CD14-positive monocyte (primary cell): ENCODE data around the gene PTGES2. TPM values are rescaled to one million over a fixed set of nuclear protein-coding genes. Genes with fewer than 3 reads are reported as not detected.

Experiments used
- DNase-seq, 3 donors: peaks; one replicate each; pipeline ENCODE4 v3.0.0-alpha.2; 2011 to 2022
- H2AFZ ChIP-seq: 2 replicates; pipeline ENCODE4 v1.6.0; 2012; ENCODE audit warnings: mild to moderate bottlenecking, low read depth, low read length, inconsistent platforms; ENCODE audit not compliant: insufficient read depth, poor library complexity, severe bottlenecking
- H3K27ac ChIP-seq, 2 donors: 1 replicate in 1 of 2; 2 replicates in 1 of 2; pipeline ENCODE4 v1.5.1; 2012 to 2013; ENCODE audit warnings: low read length in 2 of 2, control low read depth in 1 of 2, inconsistent platforms in 1 of 2, low read depth in 1 of 2, mild to moderate bottlenecking in 1 of 2
- H3K27me3 ChIP-seq, 2 donors: one replicate each; pipeline versions ENCODE4 v1.6.0 to v1.6.1; 2011 to 2013; ENCODE audit warnings: low read length in 2 of 2; ENCODE audit not compliant: control insufficient read depth in 2 of 2, insufficient read depth in 2 of 2
- H3K36me3 ChIP-seq, 2 donors: replicated peaks in 1 of 2; 1 replicate in 1 of 2; 2 replicates in 1 of 2; pipeline versions ENCODE4 v1.5.1 to v1.6.1; 2012 to 2013; ENCODE audit warnings: low read length in 2 of 2, control low read depth in 1 of 2, inconsistent platforms in 1 of 2, mild to moderate bottlenecking in 1 of 2; ENCODE audit not compliant: insufficient read depth in 2 of 2, control insufficient read depth in 1 of 2
- H3K4me1 ChIP-seq, 2 donors: 1 replicate in 1 of 2; 2 replicates in 1 of 2; pipeline versions ENCODE4 v1.5.1 to v1.6.1; 2012 to 2013; ENCODE audit warnings: low read length in 2 of 2, control low read depth in 1 of 2, inconsistent platforms in 1 of 2, mild to moderate bottlenecking in 1 of 2, moderate library complexity in 1 of 2; ENCODE audit not compliant: insufficient read depth in 2 of 2, control insufficient read depth in 1 of 2
- H3K4me2 ChIP-seq: replicated peaks from 2 replicates; pipeline ENCODE3; 2012; ENCODE audit warnings: low read length, moderate library complexity, mild to moderate bottlenecking; ENCODE audit not compliant: poor library complexity, severe bottlenecking; ENCODE audit errors: extremely low read depth
- H3K4me3 ChIP-seq, 3 experiments: fragments of 200-600 bp in 1 of 3; sonication (generic) in 1 of 3; replicated peaks in 1 of 3; 1 replicate in 2 of 3; 2 replicates in 1 of 3; pipeline ENCODE4 v1.5.1; 2011 to 2013; ENCODE audit warnings: low read length in 3 of 3, mild to moderate bottlenecking in 3 of 3, control low read depth in 2 of 3, low read depth in 2 of 3, inconsistent platforms in 1 of 3, moderate library complexity in 1 of 3
- H3K79me2 ChIP-seq: 2 replicates; pipeline ENCODE4 v1.6.0; 2012; ENCODE audit warnings: mild to moderate bottlenecking, control low read depth, inconsistent platforms, low read length, moderate library complexity; ENCODE audit not compliant: insufficient read depth
- H3K9ac ChIP-seq: 2 replicates; pipeline ENCODE4 v1.6.0; 2017; ENCODE audit warnings: low read length, mild to moderate bottlenecking; ENCODE audit not compliant: insufficient read depth, poor library complexity, severe bottlenecking
- H3K9me3 ChIP-seq, 2 donors: replicated peaks in 1 of 2; 1 replicate in 1 of 2; 2 replicates in 1 of 2; pipeline versions ENCODE4 v1.5.1 to v1.6.1; 2012 to 2013; ENCODE audit warnings: low read length in 2 of 2, control low read depth in 1 of 2; ENCODE audit not compliant: control insufficient read depth in 1 of 2, insufficient read depth in 1 of 2
- H4K20me1 ChIP-seq: 2 replicates; pipeline ENCODE4 v1.6.0; 2012; ENCODE audit warnings: mild to moderate bottlenecking, low read length, control low read depth, moderate library complexity; ENCODE audit not compliant: insufficient read depth
- H3K27ac Mint-ChIP-seq, 7 donors: one replicate each; pipeline ENCODE4 v1.8.0; 2020; ENCODE audit warnings: mild to moderate bottlenecking in 7 of 7, mixed read lengths in 7 of 7, moderate library complexity in 6 of 7, inconsistent platforms in 2 of 7
- H3K27me3 Mint-ChIP-seq, 3 donors: one replicate each; pipeline ENCODE4 v1.8.0; 2021 to 2022; ENCODE audit warnings: low read depth in 3 of 3, mild to moderate bottlenecking in 3 of 3, mixed read lengths in 3 of 3, moderate library complexity in 3 of 3, inconsistent platforms in 1 of 3
- H3K36me3 Mint-ChIP-seq, 2 donors: one replicate each; pipeline ENCODE4 v1.8.0; 2020; ENCODE audit warnings: mixed read lengths in 2 of 2, inconsistent platforms in 1 of 2, mild to moderate bottlenecking in 1 of 2
- H3K4me1 Mint-ChIP-seq: one replicate; pipeline ENCODE4 v1.8.0; 2020; ENCODE audit warnings: mild to moderate bottlenecking, mixed read lengths
- H3K4me3 Mint-ChIP-seq, 2 donors: one replicate each; pipeline ENCODE4 v1.8.0; 2020; ENCODE audit warnings: mild to moderate bottlenecking in 2 of 2, mixed read lengths in 2 of 2, moderate library complexity in 1 of 2
- H3K9me3 Mint-ChIP-seq, 7 donors: one replicate each; pipeline ENCODE4 v1.8.0; 2020 to 2022; ENCODE audit warnings: mixed read lengths in 7 of 7, mild to moderate bottlenecking in 6 of 7, moderate library complexity in 6 of 7, inconsistent platforms in 2 of 7
- CTCF ChIP-seq: fragments of 200-600 bp; IDR thresholded peaks from one replicate; pipeline ENCODE4 v1.8.0; 2022; ENCODE audit warnings: antibody characterized with exemption, mild to moderate bottlenecking
- WGBS: methylation state at CpG from one replicate; pipeline ENCODE4 v1.1.5; 2013; ENCODE audit warnings: missing lambda C conversion rate; ENCODE audit not compliant: insufficient coverage; 5-methylcytosine and 5-hydroxymethylcytosine counted together
- intact Hi-C, 2 donors: fragments of 100-400 bp; cut with micrococcal nuclease; formaldehyde crosslinking; loops; one replicate each; pipeline versions ENCODE4 v1.15.0 to v1.15.1; 2023
- polyA plus RNA-seq, 3 donors: library from polyadenylated mRNA; depleted of rRNA in 1 of 3; unstranded in 2 of 3; stranded (reverse) in 1 of 3; fragments of 300-500 nt in 2 of 3; fragments of >200 nt in 1 of 3; fragmentation: Illumina TruSeq in 2 of 3; gene quantifications; 1 replicate in 2 of 3; 2 replicates in 1 of 3; pipeline ENCODE4 v1.2.3, GENCODE V29; 2012 to 2021

Gene PTGES2
- polyA plus RNA-seq, 3 donors = 42.0 to 71.5 (median 49.4) TPM

GRCh38 chr9:128166169-128166568 lies 38.6 kb upstream of the PTGES2 start:
- TF ChIP-seq CTCF = no peak
- WGBS = 100% methylated on average over 4 of the region's 18 CpGs
- H3K27me3 Mint-ChIP-seq = peaks cover 0 to 5% (median 0%) of the 10 kb centered on the region in 3 donors
- no peak overlapping the region for H3K4me3 Mint-ChIP-seq
- H3K9me3 Mint-ChIP-seq = no peaks in the 10 kb centered on the region
- Histone ChIP-seq H2AFZ (no peak overlapping the region), H3K9ac (no peak overlapping the region), H3K36me3 (peaks cover 64 to 76% of the 10 kb centered on the region in 2 donors), H4K20me1 (no peaks in the 10 kb centered on the region), H3K4me1 (peaks cover 2% of the 10 kb centered on the region in 2 donors), H3K27ac (no peak overlapping the region), H3K79me2 (peaks cover 1% of the 10 kb centered on the region), H3K27me3 (no peaks in the 10 kb centered on the region), H3K4me2 (no peak overlapping the region), H3K4me3 (no peak overlapping the region), H3K9me3 (no peaks in the 10 kb centered on the region)
- H3K4me1 Mint-ChIP-seq = peaks cover 5% of the 10 kb centered on the region
- peaks cover 59 to 81% of the 10 kb centered on the region in 2 donors for H3K36me3 Mint-ChIP-seq
- no peak for DNase-seq
- no peak overlapping the region for H3K27ac Mint-ChIP-seq
- intact Hi-C loops = no loop called here

DNA sequence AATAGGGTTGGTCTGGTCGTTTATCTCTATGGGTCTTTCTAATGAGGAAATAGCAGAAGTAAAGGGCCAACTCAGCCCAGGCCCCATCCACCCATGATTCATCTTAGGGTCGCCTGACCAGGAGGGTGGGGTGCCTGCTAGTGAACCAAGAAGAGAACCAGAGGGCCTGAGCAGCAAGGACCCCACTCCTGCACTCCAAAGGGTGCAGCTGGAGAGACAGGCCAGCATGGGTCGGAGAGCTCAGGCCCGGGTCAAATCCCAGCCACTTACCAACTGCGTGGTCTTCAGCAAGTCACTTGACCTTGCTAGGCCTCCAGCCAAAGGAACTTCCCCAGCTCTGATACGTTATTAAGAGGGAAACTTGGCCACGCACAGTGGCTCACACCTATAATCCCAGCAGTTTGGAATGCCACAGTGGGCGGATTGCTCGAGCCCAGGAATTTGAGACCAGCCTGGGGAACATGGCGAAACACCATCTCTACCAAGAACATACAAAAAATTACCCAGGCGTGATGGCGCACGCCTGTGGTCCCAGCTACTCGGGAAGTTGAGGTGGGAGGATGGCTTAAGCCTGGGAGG lies 36.9 kb upstream of the PTGES2 start:
- no peak overlapping the region for H3K4me2 ChIP-seq
- no peaks in the 10 kb centered on the region for H3K9me3 ChIP-seq
- Mint-ChIP-seq H3K27ac (peak overlapping the region in 3 of 7 donors; percentile 57 to 65 (median 60)), H3K27me3 (peaks cover 0 to 5% (median 0%) of the 10 kb centered on the region in 3 donors), H3K9me3 (no peaks in the 10 kb centered on the region), H3K36me3 (peaks cover 47 to 66% of the 10 kb centered on the region in 2 donors), H3K4me1 (peaks cover 13% of the 10 kb centered on the region), H3K4me3 (no peak overlapping the region)
- intact Hi-C loops = no loop called here
- TF ChIP-seq CTCF = no peak
- peaks cover 51 to 61% of the 10 kb centered on the region in 2 donors for H3K36me3 ChIP-seq
- DNase-seq = no peak
- 69% methylated on average over 4 of the region's 14 CpGs for WGBS
- H4K20me1 ChIP-seq = no peaks in the 10 kb centered on the region
- peaks cover 14 to 17% of the 10 kb centered on the region in 2 donors for H3K4me1 ChIP-seq
- no peak overlapping the region for H3K4me3 ChIP-seq
- no peak overlapping the region for H2AFZ ChIP-seq
- H3K27me3 ChIP-seq = no peaks in the 10 kb centered on the region
- no peak overlapping the region for H3K27ac ChIP-seq
- H3K79me2 ChIP-seq = peaks cover 8% of the 10 kb centered on the region
- H3K9ac ChIP-seq = no peak overlapping the region
